GM18502 (cell line): ENCODE results near the gene TBC1D8.
"Not testable (repeated sequence)": the region's sequence is repeated elsewhere in the genome, so short reads cannot be mapped to it uniquely, and the experiment has no call there.

Experiments used
- ATAC-seq: cut with Tn5 transposase; IDR thresholded peaks from one replicate; pipeline ENCODE4 v1.9.1; 2021; ENCODE audit warnings: mild to moderate bottlenecking; ENCODE audit not compliant: unreplicated experiment, poor library complexity

TBC1D8 gene

GRCh38 chr2:101081375-101081907 lies 69.7 kb downstream of the TBC1D8 start:
- ATAC-seq: no peak

DNA sequence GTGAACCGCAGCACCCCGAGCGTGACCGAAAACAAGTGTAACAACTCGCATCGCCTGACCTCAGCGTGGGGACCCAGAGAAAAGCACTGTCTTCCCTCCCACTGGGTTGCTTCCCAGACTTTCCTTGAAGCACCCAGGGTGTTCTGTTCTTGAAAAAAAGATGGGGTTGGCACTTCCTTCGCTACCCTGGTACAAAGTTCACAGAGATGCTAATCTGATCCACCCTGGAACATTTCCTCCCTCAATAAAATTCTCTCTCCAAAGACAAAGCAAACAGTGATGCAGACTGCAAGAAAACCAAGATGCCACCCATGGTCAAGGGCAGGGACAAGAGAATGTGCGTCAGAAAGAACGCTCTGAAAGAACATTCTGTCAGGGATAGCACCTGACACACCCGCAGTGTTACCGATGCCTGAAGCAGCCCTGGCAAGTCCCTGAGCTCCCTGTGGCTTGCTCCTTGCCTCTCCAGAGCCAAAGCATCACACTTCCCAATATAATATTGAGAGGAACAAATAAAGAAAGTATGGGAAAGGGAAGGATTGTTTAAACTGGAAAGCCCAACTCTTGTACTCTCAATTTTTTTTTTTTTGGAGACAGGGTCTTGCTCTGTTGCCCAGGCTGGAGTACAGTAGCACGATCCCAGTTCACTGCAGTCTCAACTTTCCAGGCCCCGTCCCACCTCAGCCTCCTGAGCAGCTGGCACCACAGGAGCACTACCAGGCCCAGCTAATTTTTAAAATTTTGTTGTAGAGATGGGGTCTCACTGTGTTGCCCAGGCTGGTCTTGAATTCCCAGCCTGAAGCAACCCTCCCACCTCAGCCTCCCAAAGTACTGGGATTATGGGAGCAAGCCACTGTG lies 70.7 kb downstream of the TBC1D8 start:
- no peak for ATAC-seq

- ATAC-seq: no peak
Observed at GRCh38 chr2:101076581-101076980, 74.6 kb downstream of the TBC1D8 start.

- no peak for ATAC-seq
Observed at GRCh38 chr2:101064868-101065549, 86.2 kb downstream of the TBC1D8 start.

DNA sequence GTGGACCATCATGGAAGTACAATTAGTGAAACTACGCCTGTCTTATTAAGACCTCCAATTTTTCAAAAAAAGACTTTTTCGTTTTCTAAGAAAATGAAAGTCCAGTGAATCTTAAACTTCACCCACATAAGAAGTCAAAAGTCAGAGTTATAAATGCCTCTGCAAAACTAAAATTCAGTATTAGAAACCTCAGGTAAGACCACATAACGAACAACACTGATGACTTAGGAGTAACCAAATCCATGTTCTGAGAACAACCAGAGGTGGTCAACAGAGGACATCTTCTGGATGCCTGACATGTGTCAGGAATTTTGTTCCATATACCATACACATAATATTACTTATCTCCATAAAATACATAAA lies 86.7 kb downstream of the TBC1D8 start:
- ATAC-seq: no peak

DNA sequence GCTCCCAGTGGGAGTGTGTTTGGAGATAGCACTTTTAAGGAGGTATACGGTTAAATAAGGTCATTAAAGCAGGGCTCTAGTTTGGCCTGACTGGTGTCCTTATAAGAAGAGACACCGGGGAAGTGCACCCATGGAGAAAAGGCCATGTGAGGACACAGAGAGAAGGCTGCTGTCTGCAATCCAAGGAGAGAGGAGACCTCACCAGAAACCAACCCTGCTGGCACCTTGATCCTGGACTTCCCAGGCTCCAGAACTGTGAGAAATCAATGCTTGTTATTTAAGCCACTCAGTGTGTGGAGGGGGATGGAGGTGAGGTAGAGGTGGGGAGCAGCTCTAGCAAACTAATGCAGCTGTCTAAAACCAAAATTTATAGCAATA lies 87.1 kb downstream of the TBC1D8 start:
- no peak for ATAC-seq

DNA sequence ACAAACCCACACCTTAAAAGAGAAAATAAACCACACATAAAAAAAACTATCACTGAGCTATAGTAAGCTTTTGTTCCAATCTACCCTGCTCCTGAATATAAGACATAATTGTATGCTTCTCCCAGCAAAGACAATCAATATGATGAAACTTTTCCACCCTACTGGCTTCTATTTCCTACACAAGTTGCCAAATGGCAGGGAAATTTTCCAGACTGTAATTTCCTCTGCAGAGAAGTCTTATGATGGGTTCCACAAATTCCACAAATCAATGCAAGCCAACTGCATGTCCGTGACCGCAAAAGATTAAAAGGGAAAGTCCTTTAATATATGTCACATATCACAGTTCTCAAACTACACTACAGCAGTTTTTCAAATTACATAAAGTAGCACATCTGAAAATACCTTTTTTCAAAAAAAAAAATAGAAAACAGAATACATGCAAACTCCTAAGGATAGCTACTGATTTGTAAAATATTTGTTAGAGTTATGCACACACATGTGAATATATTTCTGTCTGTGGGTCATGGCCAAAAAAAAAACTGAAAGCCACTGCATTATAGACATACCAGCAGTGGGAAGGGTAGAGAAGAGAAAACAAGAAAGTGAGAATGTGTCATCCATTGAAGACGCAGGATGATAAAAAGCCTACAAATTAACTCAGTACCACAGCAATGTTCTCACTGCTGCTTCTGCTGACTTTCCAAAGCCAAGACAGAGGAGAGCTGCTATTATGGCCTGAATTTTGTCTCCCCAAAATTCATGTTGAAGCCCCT lies 87.6 kb downstream of the TBC1D8 start:
- ATAC-seq: no peak

GRCh38 chr2:101058386-101058785 lies 92.8 kb downstream of the TBC1D8 start:
- no peak for ATAC-seq

- no peak for ATAC-seq
Observed at GRCh38 chr2:101057051-101057933, 93.9 kb downstream of the TBC1D8 start.

GRCh38 chr2:101053117-101053516 lies 98.1 kb downstream of the TBC1D8 start:
- no peak for ATAC-seq

- no peak for ATAC-seq
Observed at GRCh38 chr2:101052147-101052546, 99.0 kb downstream of the TBC1D8 start.

DNA sequence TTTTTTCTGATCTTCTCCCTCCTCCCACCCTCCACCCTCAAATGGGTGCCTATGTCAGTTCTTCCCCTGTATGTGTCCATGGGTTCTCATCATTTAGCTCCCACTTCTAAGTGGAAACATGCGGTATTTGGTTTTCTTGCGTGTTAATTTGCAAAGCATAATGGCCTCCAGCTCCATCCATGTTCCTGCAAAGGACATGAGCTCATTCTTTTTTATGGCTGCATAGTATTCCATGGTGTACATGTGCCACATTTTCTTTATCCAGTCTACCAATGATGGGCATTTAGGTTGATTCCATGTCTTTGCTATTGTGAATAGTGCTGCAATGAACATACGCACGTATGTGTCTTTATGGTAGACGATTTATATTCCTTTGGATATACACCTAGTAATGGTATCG lies 100.3 kb downstream of the TBC1D8 start:
- ATAC-seq: not testable (repeated sequence)

GRCh38 chr2:101048756-101049155 lies 102.4 kb downstream of the TBC1D8 start:
- no peak for ATAC-seq

- ATAC-seq: no peak
Observed at GRCh38 chr2:101047774-101048173, 103.4 kb downstream of the TBC1D8 start.

- no peak for ATAC-seq
Observed at GRCh38 chr2:101047075-101047766, 104.0 kb downstream of the TBC1D8 start.

DNA sequence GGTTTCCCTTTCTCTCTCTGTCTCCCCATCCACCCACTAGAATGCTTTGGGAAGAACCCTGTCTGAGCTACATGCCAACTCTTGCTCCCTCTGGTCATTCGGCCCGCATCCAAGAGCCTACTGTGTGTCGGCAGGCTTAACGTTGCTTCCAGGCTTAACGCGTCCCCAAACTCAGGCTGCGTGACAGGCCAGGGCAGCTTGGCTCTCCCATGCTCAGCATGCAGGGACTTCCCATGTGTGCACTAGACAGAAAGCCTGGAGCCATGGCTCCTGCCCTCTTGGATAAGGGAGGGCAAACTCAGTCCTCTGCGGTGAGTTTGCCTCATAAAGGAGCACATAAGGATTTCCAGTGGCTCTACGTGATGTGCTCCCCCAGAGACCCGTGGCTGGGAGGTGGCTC lies 105.9 kb downstream of the TBC1D8 start:
- no peak for ATAC-seq

- no peak for ATAC-seq
Observed at GRCh38 chr2:101041413-101041812, 109.8 kb downstream of the TBC1D8 start.

GRCh38 chr2:101040761-101041160 lies 110.4 kb downstream of the TBC1D8 start:
- no peak for ATAC-seq

- no peak for ATAC-seq
Observed at GRCh38 chr2:101040072-101040471, 111.1 kb downstream of the TBC1D8 start.
